HFFc6 (cell line): Measurements from ENCODE around the gene CDC73. TPM values are rescaled to one million over a fixed set of nuclear protein-coding genes. Genes with fewer than 3 reads are reported as not detected.

Source experiments
- DNase-seq: peaks from one replicate; pipeline ENCODE4 v3.0.0-alpha.2; 2018
- H3K27ac Mint-ChIP-seq: 2 replicates; pipeline ENCODE4 v1.8.0; 2020; ENCODE audit warnings: mild to moderate bottlenecking, mixed read lengths
- H3K27me3 Mint-ChIP-seq: 2 replicates; pipeline ENCODE4 v1.8.0; 2021; ENCODE audit warnings: mild to moderate bottlenecking, moderate library complexity, mixed read lengths; ENCODE audit not compliant: insufficient read depth
- H3K36me3 Mint-ChIP-seq: 2 replicates; pipeline ENCODE4 v1.8.0; 2021; ENCODE audit warnings: low read depth, mixed read lengths
- H3K4me1 Mint-ChIP-seq: 2 replicates; pipeline ENCODE4 v1.8.0; 2020; ENCODE audit warnings: low read depth, mixed read lengths
- H3K4me3 Mint-ChIP-seq: 2 replicates; pipeline ENCODE4 v1.8.0; 2020; ENCODE audit warnings: mild to moderate bottlenecking, moderate library complexity, mixed read lengths
- H3K9me3 Mint-ChIP-seq: 2 replicates; pipeline ENCODE4 v1.8.0; 2020; ENCODE audit warnings: mild to moderate bottlenecking, mixed read lengths
- total RNA-seq, 6 experiments: library from RNA; stranded (reverse); fragmentation: NEBNext Ultra II Directional; extraction: Animal tissue kit (Norgen Biotek cat#: 25700); gene quantifications; 2 replicates in 1 of 6; 3 replicates in 5 of 6; pipeline ENCODE4 v1.2.3, GENCODE V29; 2021
- TF ChIP-seq, protein P1 (sequence below): fragments of 200-600 bp; sonication (generic); IDR thresholded peaks from 2 replicates; pipeline ENCODE4 v1.5.0; 2021; ENCODE audit warnings: antibody characterized with exemption, mild to moderate bottlenecking

The CDC73 gene
- total RNA-seq, 6 experiments from 2014 or later, result 62.8 to 71.6 (median 65.2) TPM

DNA sequence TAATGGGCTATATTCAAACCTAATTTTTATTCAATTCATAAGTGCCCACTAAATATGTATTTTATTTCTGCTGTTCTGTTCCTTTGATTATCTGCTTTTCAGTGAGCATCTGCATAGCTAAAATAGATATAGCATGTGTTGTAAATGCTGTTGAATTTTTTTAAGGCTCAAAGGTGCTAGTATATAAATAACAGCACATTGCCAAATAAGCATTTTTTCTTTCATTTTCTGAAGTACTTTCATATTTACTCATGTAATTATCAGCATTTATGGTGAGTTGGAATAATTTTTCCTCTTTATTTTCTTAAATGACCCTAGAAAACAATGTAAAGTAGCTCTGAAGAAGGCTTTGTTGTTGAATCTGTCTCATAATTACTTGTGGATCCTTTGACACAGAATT, 134.2 kb downstream of the CDC73 start:
- DNase-seq, result no peak
- TF ChIP-seq, protein P1, sequence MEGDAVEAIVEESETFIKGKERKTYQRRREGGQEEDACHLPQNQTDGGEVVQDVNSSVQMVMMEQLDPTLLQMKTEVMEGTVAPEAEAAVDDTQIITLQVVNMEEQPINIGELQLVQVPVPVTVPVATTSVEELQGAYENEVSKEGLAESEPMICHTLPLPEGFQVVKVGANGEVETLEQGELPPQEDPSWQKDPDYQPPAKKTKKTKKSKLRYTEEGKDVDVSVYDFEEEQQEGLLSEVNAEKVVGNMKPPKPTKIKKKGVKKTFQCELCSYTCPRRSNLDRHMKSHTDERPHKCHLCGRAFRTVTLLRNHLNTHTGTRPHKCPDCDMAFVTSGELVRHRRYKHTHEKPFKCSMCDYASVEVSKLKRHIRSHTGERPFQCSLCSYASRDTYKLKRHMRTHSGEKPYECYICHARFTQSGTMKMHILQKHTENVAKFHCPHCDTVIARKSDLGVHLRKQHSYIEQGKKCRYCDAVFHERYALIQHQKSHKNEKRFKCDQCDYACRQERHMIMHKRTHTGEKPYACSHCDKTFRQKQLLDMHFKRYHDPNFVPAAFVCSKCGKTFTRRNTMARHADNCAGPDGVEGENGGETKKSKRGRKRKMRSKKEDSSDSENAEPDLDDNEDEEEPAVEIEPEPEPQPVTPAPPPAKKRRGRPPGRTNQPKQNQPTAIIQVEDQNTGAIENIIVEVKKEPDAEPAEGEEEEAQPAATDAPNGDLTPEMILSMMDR, result no peak
- Mint-ChIP-seq H3K4me1 (no peaks in the 10 kb centered on the region), H3K4me3 (no peak overlapping the region), H3K27ac (no peak overlapping the region), H3K36me3 (peaks cover 11% of the 10 kb centered on the region), H3K27me3 (no peaks in the 10 kb centered on the region), H3K9me3 (no peaks in the 10 kb centered on the region)

DNA sequence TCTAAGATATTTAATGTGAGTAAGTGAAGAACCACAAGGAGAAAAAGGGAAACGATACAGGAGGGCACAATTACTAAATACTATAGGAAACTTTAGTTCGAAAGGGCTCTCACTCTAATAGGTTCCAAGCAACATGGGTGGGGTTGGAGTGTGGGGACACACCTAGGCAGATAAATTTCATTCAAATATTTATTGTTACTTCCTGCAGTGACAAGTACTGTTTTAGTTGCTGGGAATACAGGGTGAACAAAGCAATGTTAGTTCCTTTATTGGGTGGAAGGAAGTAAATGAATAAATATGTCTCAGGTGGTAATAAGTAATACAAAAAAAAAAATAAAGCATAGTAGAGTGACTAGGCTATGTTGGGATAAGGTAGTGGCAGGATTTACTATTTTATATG, 137.8 kb downstream of the CDC73 start:
- Mint-ChIP-seq H3K9me3 (0 out of 2 replicates have a peak, but pooled peaks cover under 1% of the 10 kb centered on the region), H3K36me3 (peaks cover 26% of the 10 kb centered on the region), H3K4me1 (peaks cover 21% of the 10 kb centered on the region), H3K27ac (no peak overlapping the region), H3K4me3 (no peak overlapping the region), H3K27me3 (no peaks in the 10 kb centered on the region)
- TF ChIP-seq, protein P1, result no peak
- DNase-seq, result no peak

DNA sequence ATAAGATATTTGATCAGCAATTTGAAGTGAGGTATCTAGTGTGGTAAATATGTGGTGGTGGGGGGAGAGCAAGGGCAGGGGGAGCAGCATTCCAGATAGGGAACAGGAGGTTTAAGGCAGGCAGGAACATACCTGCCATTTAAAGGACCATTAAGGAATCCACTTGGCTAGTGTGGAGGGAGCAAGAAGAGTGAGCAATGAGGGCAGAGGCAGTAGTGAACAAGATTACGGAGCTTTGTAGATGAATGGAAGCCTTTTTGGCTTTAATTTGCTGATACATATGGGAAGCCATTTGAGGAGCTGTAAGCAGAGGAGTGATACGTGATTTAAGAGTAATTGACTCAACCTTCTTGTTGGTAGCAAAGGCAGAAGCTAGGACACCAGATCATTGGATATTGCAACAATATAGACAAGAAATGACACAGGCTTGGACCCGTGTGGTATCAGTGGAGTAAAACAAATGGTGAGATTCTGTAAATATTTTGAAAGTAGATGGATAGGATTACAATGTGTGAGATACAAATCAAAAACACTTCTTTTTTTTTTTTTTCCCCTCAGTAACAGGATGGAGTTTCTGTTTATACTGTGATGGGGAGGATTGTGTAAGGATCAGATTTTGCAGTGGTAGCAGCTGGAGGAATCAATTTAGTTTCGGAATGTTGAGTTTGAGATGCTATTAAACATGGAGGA, 138.4 kb downstream of the CDC73 start:
- Mint-ChIP-seq H3K27ac (no peak overlapping the region), H3K27me3 (no peaks in the 10 kb centered on the region), H3K9me3 (0 out of 2 replicates have a peak, but pooled peaks cover 4% of the 10 kb centered on the region), H3K4me3 (no peak overlapping the region), H3K36me3 (peaks cover 24% of the 10 kb centered on the region), H3K4me1 (peaks cover 25% of the 10 kb centered on the region)
- TF ChIP-seq, protein P1, result no peak
- no peak for DNase-seq

DNA sequence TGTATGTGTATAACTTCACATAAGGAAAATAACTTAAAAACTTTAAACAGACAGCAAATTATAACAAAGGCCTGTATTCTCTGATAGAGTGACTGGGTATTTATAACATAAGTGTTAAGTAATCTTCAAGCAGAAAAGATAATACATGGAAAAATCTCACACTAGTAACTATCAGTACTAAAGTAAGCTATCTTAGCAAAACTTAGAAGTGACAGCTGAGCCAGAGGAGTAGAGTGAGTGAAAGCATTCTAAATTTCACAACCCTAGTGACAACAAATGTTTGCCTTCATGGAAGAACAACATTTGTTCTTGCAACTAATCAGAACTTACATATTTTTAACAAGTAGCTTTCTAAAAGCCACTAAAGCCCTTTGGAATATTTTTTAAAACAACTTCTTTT, 139.1 kb downstream of the CDC73 start:
- Mint-ChIP-seq H3K27me3 (no peaks in the 10 kb centered on the region), H3K27ac (no peak overlapping the region; the same call in 1 of the 2 replicates), H3K4me1 (peaks cover 30% of the 10 kb centered on the region), H3K9me3 (0 out of 2 replicates have a peak, but pooled peaks cover 4% of the 10 kb centered on the region), H3K4me3 (no peak overlapping the region), H3K36me3 (peaks cover 29% of the 10 kb centered on the region)
- DNase-seq, result no peak
- TF ChIP-seq, protein P1, result no peak

DNA sequence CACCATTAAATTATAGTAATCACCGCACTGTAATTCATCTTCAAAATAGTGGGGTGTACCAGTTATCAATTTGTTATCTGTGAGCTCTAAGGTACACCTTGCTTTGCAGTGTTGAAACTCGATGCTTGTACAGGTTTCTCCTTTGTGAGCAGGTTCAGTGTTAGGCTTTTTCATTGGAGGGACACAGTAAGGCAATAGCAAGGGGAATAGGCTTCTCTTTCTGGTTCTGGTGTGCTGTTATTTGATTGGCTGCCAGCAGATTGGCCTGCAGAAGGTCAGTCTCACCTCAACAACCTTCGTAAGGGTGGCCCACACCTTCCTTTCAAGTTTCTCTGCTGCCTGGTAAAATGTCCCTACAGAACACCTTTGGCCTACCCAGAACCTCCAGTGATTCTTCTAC, 140.8 kb downstream of the CDC73 start:
- H3K36me3 Mint-ChIP-seq, result peaks cover 29% of the 10 kb centered on the region
- 0 out of 2 replicates have a peak, but pooled peaks cover 4% of the 10 kb centered on the region for H3K9me3 Mint-ChIP-seq
- no peak overlapping the region for H3K4me3 Mint-ChIP-seq
- DNase-seq, result no peak
- TF ChIP-seq, protein P1, result no peak
- H3K4me1 Mint-ChIP-seq, result peaks cover 31% of the 10 kb centered on the region
- no peak overlapping the region for H3K27ac Mint-ChIP-seq
- H3K27me3 Mint-ChIP-seq, result no peaks in the 10 kb centered on the region; the same call in 1 of the 2 replicates
